Hematopoietic multipotent progenitor cell treated with erythropoietin and hydrocortisone succinate and interleukin-3 and kit ligand, for 6 days (in vitro differentiated cells): Measurements from ENCODE around the gene USP34.
A peak's percentile ranks its signal among the peaks of the same experiment; 100 is the strongest.
"Not testable (repeated sequence)": the region's sequence is repeated elsewhere in the genome, so short reads cannot be mapped to it uniquely, and the experiment has no call there.

Source experiments
- DNase-seq: peaks from one replicate; pipeline ENCODE4 v3.0.0-alpha.2; 2015

USP34 gene

DNA sequence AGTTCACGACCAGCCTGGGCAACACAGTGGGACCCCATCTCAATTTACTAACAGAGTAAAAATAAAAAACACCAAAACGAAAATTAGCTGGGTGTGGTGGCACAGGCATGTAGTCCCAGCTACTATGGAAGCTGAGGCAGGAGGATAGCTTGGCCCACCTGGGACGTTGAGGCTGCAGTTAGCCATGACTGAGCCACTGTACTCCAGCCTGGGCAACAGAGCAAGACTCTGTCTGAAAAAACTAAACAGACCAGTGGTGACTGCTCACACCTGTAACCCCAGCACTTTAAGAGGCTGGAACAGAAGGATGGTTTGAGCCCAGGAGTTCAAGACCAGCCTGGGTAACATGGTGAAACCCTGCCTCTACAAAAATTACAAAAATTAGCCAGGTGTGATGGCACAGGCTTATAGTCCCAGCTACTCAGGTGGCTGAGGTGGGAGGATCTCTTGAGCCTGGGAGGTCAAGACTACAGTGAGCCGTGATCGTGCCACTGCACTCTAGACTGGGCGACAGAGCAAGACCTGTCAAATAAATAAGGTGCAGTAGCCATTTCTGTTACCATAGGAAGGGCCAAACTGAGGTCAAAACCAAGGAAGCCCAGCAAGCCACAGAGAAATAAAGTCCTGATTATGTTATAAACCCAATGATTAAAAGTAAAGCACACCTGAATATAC is 14.0 kb downstream of the USP34 start:
- no peak for DNase-seq

DNA sequence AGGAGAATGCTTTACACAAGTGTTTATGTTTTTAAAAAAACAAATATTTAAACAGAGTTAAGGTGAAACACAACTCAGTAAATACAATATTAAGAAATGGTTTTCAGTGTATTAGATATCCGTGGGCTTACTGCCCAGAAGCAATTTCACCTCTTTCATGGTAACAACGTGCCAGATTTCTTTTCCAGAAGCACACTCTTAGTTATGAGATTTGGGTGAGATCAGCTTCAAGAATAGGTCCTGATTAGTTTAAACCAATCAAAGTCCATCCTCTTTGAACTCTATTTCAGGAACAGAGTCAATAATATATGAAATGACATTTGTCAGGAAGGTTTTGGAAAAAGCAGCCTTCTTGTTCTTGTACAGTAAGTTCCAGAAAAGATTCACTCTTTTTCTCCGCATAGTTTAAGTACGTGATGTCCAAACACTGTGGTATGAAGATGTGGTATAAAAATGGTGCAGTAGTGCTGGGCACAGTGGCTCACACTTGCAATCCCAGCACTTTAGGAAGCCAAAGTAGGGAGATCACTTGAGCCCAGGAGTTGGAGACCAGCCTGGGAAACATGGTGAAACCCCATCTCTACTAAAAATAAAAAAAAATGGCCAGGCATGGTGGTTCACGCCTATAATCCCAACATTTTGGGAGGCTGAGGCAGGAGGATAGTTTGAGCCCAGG is 14.7 kb downstream of the USP34 start:
- DNase-seq, result no peak

DNA sequence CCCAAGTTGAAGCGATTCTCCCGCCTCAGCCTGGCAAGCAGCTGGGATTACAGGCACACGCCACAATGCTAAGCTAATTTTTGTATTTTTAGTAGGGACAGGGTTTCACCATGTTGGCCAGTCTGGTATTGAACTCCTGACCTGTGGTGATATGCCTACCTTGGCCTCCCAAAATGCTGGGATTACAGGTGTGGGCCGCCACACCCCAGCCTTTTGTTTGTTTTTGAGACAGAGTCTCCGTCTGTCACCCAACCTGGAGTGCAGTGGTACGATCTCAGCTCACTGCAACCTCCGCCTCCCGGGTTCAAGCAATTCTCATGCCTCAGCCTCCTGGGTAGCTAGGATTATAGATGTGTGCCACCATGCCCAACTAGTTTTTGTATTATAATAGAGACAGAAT is 15.9 kb downstream of the USP34 start:
- not testable (repeated sequence) for DNase-seq

DNA sequence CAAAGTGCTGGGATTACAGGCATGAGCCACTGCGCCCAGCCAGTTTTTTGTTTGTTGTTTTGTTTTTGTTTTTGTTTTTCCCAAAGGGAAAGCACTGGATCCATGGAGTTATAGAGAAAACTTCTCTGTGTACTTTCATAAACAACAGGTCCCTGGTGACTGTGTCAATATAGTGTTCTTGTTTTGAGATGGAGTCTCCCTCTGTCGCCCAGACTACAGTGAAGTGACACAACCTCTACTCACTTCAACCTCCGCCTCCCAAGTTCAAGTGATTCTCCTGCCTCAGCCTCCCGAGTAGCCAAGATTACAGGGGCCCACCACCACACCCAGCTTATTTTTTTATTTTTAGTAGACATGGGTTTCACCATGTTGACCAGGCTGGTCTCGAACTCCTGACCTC is 16.5 kb downstream of the USP34 start:
- no peak for DNase-seq

DNA sequence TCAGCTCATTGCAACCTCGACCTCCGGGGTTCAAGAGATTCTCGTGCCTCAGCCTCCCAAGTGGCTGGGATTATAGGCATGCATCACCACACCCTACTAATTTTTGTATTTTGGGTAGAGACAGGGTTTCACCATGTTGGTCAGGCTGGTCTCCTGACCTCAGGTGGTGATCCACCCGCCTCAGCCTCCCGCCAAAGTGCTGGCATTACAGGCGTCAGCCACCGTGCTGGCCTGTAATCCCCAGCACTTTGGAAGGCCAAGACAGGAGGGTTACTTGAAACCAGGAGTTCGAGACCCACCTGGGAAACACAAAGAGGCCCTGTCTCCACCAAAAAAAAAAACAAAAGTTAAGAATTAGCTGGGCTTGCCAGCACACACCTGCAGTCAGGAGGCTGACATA is 18.5 kb downstream of the USP34 start:
- no peak for DNase-seq

DNA sequence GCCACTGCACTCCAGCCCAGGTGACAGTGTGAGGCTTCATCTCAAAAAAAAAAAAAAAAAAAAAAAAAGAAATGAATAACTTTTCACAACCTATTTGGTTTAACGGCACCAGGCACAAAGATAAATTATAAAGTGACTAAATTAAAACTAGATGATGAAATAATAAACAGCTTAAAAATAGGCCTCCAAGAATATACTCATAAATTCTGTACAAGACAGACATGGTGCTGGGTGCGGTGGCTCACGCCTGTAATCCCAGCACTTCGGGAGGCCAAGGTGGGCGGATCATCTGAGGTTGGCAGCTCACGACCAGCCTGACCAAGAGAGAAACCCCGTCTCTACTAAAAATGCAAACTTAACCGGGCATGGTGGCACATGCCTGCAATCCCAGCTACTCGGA is 19.7 kb downstream of the USP34 start:
- no peak for DNase-seq

DNA sequence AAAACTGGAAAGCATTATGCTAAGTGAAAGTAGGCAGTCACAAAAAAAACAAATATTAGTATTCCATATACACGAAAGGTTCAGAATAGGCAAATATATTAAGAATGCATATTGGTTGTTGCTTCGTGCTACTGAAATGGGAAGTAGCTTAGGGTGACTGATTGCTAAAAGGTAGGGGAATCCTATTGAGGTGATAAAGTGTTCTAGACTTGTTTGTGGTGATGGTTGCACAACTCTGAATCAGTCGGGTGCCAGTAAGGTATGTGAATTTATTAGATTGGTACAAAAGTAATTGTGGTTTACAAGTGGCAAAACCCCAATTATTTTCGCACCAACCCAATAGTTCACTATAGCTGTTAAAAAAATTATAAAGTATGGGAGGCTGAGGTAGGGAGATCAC is 20.7 kb downstream of the USP34 start:
- no peak for DNase-seq

DNA sequence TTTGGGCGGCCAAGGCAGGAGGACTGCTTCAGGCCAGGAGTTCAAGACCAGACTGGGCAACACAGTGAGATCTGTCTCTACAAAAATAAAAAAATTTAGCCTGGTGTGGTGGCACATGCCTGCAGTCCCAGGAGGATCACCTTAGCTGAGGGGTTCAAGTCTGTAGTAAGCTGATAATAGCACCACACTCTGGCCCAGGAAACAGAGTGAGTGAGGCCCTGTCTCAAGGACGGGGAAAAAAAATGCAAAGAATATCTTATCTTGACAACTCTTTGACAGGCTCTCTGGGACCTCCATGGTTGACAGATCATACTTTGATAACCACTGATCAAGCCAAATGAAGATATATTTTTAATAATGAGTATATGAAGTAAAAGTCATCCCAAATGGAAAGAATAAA is 22.7 kb downstream of the USP34 start:
- peak; percentile 75 for DNase-seq

DNA sequence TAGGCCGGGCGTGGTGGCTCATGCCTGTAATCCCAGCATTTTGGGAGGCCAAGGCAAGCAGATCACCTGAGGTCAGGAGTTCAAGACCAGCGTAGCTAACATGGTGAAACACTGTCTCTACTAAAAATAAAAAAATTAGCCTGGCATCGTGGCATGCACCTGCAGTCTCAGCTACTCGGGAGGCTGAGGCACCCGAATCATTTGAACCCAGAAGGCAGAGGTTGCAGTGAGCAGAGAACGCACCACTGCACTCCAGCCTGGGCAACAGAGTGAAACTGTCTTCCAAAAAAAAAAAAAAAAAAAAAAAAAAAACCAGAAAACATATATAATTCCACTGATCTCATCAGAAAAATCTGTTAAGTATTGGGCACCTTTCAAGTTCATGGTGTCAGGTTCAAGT is 23.9 kb downstream of the USP34 start:
- not testable (repeated sequence) for DNase-seq

DNA sequence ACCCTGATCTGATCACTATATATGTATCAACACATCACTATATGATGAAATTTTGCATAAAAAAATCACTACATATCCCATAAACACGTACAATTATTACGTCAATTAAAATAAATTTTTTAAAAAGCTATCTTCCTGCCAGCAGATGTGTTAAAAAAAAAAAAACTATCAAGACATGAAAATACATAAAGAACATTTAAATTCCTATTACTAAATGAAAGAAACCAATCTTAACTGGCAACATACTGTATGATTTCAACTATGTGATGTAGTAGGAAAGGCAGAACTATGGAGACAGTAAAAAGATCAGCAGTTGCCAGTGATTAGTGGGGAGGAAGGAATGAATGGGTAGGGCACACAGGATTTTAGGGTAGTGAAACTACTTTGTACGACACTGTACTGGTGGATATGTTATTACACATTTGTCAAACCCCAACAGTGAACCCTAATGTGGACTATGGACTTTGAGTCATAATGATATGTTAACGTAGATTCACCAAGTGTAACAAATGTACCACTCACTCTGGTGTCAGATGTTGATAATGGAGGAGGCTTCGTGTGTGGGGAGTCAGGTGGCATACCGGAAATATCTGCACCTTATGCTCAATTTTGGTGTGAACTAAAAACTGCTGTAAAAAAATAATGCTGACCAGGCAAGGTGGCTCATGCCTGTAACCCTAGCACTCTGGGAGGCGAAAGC is 27.4 kb downstream of the USP34 start:
- no peak for DNase-seq

DNA sequence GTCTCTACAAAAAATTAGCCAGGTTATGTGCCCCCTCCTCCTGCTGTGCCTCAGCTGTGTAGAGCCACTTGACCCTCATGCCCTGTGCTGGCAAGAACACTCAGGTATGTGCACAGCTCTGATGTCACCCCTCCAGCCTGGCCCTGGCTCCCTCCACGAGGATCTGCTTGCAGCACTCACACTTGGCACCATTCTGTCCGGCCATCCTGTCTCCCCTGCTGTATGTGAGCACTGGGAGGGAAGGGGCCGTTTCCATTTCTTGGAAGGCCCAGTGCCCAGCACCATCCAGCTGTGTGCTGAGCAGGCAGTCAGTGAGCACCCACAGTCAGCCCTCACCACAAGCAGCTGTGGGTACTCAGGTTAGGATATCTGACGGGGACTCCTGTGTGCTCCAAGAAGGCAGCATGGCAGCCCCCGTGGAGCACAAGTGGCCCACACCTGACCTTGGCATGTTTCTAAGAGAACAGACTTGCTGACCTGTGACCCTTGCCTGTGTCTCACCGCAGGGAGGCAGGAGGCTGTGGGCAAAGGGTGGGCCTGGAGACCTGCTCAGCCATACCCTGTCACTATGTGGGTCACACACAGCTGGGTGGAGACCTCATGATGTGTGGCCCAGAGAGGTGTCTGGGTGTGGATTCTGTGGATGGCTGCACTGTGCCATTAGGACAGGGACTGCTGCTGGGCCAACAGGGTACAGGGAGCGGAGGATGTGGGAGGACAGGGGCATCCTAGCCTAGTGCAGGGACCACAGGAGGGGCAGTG is 31.5 kb downstream of the USP34 start:
- no peak for DNase-seq

DNA sequence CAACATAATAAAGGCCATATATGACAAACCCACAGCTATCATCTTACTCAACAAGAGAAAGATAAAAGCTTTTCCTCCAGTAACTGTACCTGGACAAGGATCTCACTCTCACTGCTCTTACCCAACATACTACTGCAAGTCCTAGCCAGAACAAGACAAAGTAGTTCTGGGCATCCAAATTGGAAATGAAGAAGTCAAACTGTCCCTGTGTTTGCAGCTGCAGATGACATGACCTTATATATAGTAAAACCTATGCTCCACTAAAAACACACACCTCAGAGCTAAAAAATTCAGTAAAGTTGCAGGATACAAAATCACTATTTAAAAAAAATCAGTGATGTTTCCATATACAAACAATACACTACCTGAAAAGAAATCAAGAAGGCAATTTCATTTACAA is 32.2 kb downstream of the USP34 start:
- DNase-seq, result no peak

DNA sequence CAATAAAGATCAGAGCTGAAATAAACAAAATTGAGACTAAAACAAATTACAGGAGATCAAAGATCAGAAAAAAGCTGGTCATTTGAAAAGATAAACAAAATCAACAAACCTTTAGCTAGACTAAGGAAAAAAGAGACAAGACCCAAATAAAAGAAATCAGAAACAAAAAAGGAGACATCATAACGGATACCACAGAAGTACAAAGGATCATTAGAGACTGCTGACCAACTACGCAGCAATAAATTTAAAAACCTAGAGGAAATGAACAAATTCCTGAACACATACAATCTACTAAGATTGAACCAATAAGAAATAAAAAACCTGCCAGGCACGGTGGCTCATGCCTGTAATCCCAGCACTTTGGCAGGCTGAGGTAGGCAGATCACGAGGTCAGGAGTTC is 33.7 kb downstream of the USP34 start:
- DNase-seq, result no peak

DNA sequence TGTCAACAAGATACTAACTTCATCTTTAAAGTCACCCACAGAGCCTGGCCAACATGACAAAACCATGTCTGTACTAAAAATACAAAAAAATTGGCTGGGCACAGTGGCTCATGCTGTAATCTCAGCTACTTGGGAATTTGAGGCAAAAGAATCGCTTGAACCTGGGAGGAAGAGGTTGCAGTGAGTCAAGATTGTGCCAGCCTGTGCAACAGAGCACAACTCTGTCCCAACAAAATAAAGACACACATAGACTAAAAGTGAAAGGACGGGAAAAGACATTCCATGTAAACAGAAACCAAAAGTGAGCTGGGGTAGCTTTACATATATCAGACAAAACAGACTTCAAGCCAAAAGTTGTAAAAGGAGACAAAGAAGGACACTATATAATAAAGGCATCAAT is 34.8 kb downstream of the USP34 start:
- DNase-seq, result no peak

DNA sequence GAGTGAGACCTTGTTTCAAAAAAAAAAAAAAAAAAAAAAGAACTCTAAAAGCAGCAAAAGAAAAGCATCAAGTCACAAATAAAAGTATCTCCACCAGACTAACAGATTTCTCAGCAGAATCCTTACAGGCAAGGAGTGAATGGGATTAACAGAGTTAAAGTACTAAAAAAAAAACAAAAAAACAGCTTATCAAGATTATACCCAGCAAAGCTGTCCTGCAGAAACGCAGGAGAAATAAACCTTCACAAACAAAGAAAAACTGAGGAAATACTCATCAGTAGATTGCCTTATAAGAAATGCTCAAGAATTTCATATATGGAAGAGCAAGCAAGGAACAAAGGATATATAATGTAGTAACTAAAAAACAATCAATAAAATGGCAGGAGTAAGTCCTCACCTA is 35.6 kb downstream of the USP34 start:
- DNase-seq, result no peak

DNA sequence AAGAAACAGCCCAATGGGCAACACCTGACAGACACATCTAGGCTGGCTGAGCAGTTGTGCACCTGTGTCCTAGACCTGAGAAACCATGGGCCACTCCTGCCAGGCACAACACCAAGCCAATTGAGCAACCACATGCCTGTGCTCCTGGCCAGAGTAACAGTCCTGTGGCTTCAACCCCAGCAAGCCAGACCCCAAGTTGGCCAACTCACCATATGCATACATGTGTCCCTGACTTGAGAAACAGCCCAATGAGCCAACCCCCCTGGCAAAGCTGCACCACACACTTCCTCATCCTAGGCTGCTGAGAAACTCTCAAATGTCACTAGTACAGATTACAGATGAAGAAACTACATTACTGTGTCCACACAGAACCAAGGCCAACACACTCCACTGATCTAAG is 36.6 kb downstream of the USP34 start:
- DNase-seq, result peak; percentile 77

DNA sequence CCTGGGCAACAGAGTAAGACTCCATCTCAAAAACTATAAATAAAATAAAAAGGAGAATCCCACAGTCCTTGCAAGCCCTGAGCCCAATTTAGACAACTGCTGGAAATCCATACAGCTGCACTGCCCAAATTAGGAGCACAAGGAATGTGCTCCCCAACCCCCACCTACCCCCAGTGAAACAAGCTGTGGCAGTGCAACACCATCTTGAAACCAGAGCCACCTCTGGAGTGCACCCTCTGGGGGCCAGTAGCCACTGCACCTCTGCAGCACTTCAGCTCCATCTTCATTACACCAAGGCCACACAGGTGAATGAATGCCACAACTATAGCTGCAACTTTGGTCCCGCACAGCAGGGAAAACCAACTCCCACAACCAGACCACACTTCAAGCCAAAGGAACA is 37.3 kb downstream of the USP34 start:
- no peak for DNase-seq

DNA sequence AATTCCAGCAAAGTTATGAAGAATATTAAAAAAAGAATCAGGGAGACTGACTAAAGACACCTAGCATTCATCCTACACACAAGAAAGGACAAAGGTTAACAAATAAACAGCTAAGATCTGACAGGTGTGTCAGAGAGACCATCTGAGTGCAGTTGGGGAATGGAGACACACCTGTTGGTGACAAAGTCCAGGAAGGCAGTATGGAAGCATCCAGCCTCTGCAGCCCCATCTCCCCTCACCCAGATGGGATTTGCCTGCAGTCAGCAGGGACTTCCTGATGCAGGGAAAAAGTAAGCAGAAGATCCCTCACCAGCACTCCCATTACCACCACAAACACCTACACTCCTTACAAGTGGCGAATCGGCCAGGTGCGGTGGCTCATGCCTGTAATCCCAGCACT is 37.9 kb downstream of the USP34 start:
- no peak for DNase-seq

DNA sequence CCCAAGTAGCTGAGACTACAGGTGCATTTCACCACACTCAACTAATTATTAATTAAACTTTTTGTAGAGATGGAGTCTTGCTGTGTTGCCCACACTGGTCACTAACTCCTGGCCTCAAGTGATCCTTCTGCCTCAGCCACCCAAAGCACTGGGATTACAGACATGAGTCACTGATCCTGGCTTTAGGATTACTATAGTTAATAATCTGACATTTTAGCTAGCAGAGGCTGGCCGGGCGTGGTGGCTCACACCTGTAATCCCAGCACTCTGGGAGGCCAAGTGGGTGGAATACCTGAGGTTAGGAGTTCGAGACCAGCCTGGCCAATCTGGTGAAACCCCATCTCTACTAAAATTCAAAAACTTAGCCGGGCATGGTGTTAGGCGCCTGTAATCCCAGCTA is 39.5 kb downstream of the USP34 start:
- DNase-seq, result no peak

DNA sequence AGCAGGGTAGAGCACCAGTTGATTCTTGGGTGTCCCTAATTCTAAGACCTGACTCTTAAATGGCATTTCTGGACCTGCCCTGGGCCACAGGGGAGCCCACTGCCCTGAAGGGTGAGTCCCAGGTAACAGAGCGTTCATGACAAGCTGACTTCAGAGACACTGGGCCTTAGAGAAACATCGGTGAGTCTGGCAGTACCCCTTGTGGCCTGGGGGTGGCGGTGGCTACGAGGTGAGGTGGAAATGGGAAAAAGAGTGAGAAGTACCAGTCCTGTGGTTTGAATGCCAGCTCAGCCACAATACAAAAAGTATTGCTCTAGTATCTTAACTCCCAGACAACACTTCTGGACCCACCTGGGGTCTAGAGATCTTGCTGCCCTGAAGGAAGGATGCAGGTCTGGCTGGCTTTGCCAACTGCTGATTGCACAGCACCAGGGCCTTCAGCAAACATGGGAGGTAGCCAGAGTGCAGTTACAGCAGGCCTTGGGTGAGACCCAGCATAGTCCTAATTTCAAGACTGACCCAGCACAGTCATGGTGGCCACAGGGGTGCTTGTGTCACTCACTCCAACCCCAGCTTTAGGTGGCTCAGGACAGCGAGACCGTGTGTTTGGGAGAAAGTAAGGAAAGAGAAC is 44.5 kb downstream of the USP34 start:
- DNase-seq, result peak; percentile 90

DNA sequence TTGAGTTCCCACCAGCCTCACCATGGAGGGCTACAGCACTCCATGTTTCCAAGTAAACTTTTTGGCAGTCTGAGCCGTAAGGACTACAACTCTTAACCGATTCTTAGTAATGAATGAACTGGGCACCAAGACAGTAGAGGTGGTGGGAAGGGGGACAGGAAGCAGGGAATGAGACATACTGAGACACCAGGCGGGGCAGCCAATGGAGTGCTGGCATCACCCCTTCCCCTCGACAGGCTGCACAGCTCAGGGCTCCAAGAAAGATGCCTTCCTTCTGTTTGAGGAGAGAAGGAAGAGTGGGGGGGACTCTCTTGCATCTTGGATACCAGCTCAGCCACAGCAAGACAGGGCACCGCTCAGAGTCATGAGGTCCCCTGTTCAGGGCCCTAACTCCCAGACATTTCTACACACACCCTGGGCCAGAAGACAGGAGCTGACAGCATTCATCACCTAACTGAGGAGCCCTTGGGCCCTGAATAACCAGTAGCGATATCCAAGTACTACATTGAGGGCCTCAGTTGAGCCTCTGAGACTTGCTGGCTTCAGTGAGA is 45.2 kb downstream of the USP34 start:
- DNase-seq, result no peak

DNA sequence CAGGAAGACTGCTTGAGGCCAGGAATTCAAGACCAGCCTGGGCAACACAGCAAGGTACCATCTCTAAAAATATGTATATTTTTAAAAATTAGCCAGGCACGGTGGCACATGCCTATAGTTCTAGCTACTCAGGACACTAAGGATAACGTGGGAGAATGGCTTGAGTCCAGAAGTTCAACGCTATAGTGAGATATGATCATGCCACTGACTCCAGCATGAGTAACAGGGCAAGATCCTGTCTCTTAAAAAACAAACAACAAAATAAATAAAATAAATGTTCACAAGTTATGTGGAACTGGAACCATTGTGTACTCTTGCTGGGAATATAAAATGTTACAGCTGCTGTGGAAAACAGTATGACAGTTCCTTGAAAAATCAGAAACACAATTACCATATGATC is 47.2 kb downstream of the USP34 start:
- no peak for DNase-seq

DNA sequence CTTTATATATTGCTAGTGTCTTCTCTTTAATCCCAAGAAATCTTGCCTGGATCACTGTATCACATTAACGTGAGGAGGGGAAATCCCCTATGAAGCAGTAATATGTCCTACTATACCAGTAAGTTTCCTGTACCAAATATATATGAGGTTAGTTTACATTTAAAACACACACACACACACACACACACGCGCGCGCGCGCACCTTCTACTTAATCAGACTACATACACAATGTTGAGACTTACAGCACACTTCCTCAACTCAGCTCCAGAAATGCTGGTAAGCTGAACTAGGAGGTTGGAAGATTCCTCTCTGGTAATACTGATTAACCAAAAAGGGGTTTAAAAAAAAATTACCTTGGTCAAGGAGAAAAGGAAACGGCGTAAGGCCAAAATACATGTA is 49.3 kb downstream of the USP34 start:
- no peak for DNase-seq
